HL-60 (cell line): Measurements from ENCODE around the gene SLC22A1.

Source experiments
- DNase-seq, 2 experiments: peaks; one replicate each; pipeline ENCODE4 v3.0.0-alpha.2; 2010 to 2020; ENCODE audit warnings: low read depth in 1 of 2, low spot score in 1 of 2
- H3K27ac ChIP-seq: fragments of 250-450 bp; sonication (Bioruptor Pico); replicated peaks from 2 replicates; pipeline ENCODE4 v1.5.1; 2020; ENCODE audit warnings: mild to moderate bottlenecking, moderate library complexity
- H3K27me3 ChIP-seq: fragments of 250-450 bp; sonication (Bioruptor Pico); 2 replicates; pipeline ENCODE4 v1.5.1; 2021; ENCODE audit warnings: mild to moderate bottlenecking, moderate library complexity; ENCODE audit not compliant: insufficient read depth, poor library complexity, severe bottlenecking
- H3K4me3 ChIP-seq: replicated peaks from 2 replicates; pipeline ENCODE4 v1.5.1; 2011; ENCODE audit warnings: mild to moderate bottlenecking, control low read depth, low read length; ENCODE audit not compliant: insufficient read depth
- CTCF ChIP-seq: IDR thresholded peaks from one replicate; pipeline ENCODE4 v1.5.1; 2011; ENCODE audit warnings: low read length, control low read depth, inconsistent platforms; ENCODE audit not compliant: insufficient read depth
- GABPA ChIP-seq: IDR thresholded peaks from 2 replicates; pipeline ENCODE4 v1.6.1; 2012; ENCODE audit warnings: low read depth
- POLR2AphosphoS5 ChIP-seq: IDR thresholded peaks from 2 replicates; pipeline ENCODE4 v1.6.1; 2012; ENCODE audit warnings: low read depth
- SPI1 ChIP-seq: IDR thresholded peaks from 2 replicates; pipeline ENCODE4 v1.6.1; 2012; ENCODE audit warnings: low read depth, mild to moderate bottlenecking, borderline replicate concordance
- TF ChIP-seq, protein P1 (sequence below): IDR thresholded peaks from 2 replicates; pipeline ENCODE4 v1.6.1; 2012; ENCODE audit warnings: low read depth; ENCODE audit not compliant: insufficient replicate concordance

Gene SLC22A1

DNA sequence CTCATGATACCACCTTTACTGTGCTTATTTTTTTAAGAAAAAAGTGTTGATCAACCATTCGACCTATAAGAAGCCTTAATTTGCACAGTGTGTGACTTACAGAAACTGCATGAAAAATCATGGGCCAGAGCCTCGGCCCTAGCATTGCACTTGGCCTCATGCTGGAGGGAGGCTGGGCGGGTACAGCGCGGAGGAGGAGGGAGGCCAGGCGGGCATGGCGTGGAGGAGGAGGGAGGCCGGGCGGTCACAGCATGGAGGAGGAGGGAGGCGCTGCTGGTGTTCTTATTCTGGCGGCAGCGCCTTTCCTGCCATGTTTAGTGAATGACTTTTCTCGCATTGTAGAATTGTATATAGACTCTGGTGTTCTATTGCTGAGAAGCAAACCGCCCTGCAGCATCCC lies 15.6 kb upstream of the SLC22A1 start:
- TF ChIP-seq SPI1 (no peak), CTCF (no peak), GABPA (no peak), POLR2AphosphoS5 (no peak)
- TF ChIP-seq, protein P1, sequence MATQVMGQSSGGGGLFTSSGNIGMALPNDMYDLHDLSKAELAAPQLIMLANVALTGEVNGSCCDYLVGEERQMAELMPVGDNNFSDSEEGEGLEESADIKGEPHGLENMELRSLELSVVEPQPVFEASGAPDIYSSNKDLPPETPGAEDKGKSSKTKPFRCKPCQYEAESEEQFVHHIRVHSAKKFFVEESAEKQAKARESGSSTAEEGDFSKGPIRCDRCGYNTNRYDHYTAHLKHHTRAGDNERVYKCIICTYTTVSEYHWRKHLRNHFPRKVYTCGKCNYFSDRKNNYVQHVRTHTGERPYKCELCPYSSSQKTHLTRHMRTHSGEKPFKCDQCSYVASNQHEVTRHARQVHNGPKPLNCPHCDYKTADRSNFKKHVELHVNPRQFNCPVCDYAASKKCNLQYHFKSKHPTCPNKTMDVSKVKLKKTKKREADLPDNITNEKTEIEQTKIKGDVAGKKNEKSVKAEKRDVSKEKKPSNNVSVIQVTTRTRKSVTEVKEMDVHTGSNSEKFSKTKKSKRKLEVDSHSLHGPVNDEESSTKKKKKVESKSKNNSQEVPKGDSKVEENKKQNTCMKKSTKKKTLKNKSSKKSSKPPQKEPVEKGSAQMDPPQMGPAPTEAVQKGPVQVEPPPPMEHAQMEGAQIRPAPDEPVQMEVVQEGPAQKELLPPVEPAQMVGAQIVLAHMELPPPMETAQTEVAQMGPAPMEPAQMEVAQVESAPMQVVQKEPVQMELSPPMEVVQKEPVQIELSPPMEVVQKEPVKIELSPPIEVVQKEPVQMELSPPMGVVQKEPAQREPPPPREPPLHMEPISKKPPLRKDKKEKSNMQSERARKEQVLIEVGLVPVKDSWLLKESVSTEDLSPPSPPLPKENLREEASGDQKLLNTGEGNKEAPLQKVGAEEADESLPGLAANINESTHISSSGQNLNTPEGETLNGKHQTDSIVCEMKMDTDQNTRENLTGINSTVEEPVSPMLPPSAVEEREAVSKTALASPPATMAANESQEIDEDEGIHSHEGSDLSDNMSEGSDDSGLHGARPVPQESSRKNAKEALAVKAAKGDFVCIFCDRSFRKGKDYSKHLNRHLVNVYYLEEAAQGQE, result no peak
- Histone ChIP-seq H3K4me3 (no peak overlapping the region), H3K27me3 (no peaks in the 10 kb centered on the region), H3K27ac (no peak overlapping the region)
- no peak for DNase-seq

GRCh38 chr6:160106701-160107100 lies 14.9 kb upstream of the SLC22A1 start:
- no peaks in the 10 kb centered on the region for H3K27me3 ChIP-seq
- DNase-seq, result no peak
- TF ChIP-seq, protein P1, result no peak
- TF ChIP-seq CTCF, result no peak

DNA sequence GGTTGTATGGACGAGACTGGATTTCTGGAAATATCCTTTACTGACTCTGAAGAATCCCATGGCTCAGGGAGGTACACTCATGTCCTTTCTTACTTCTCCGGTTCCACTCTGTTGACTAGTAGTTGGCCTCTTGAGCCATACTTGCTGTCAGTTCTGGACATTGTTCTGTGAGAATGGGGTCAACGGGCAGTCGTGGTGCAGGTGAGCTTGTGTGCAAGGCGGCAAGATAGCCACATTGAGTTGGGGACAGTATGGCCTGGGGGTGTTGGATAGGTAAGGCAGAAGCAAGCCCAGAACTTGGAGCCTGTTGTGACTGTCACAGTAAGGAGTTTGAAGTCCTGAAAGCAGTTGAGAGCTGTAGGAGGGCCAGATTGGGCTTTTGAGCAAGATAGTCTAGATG lies 13.5 kb upstream of the SLC22A1 start:
- no peak overlapping the region for H3K4me3 ChIP-seq
- H3K27me3 ChIP-seq, result no peaks in the 10 kb centered on the region
- no peak for DNase-seq
- TF ChIP-seq, protein P1, result no peak
- no peak for TF ChIP-seq SPI1
- no peak for TF ChIP-seq CTCF
- no peak for TF ChIP-seq POLR2AphosphoS5
- TF ChIP-seq GABPA, result no peak
- no peak overlapping the region for H3K27ac ChIP-seq

More at GRCh38 chr6:160106701-160107100, 14.9 kb upstream of the SLC22A1 start:
- no peak overlapping the region for H3K27ac ChIP-seq
- no peak overlapping the region for H3K4me3 ChIP-seq
